ENCODE data around the gene CERK. TPM values are rescaled to one million over a fixed set of nuclear protein-coding genes. Genes with fewer than 3 reads are reported as not detected.

Gene CERK
- total RNA-seq, 2 donors from 2014 or later = 90.7 to 124 TPM

DNA sequence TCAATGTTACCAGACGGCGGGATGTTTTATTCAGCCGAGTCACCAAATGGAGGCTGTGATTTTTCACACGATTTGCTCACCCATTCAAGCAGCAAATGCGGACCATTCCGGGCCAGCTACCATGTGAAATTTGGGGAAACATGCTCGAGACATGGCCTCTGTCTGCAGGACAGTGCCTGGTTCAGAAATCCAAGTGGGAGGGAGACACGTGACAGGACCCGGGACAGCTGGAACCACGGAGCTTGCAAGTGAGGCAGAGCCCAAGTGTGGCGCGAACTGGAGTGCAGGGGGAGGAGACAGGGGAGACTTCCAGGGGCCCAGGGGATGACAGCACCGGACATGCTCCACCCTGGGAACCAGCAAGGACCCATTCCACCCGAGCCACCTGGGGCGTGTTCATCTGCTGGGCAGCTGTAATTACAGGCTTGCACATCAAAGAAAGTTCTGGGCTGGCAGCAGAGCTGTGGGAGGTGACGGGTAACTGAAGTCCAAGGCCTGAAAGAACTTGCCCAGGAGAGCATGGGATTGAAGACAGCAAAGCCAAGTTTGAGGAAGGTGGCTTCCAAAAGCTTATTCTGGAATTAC, 16.5 kb downstream of the CERK start:
- Mint-ChIP-seq H3K4me1 (peaks cover 18% of the 10 kb centered on the region), H3K27me3 (no peaks in the 10 kb centered on the region), H3K4me3 (no peak overlapping the region), H3K27ac (no peak overlapping the region), H3K36me3 (ENCODE audit: low read depth) (peaks cover 100% of the 10 kb centered on the region), H3K9me3 (no peaks in the 10 kb centered on the region)
- no peak for ATAC-seq (replicated peaks)

DNA sequence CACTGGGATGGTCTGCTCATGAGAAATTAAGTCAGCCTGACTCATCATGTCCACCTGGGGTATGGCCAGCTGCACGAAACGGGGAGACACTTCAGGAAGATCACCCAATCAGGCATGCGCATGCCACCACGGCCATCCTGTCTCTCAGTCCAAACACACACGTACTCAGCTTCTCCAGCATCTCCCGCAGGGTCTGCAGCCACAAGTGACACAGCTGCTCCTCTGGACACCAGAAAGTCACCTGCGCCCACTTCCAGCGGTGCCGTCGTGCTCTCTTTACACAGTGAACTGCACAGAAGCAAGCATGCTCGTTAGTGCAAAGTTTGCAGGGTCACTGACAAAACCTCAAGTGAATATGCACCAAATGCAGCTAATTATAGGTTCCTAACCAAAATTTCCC, 18.1 kb downstream of the CERK start:
- Mint-ChIP-seq H3K36me3 (ENCODE audit: low read depth) (peaks cover 98% of the 10 kb centered on the region), H3K27ac (peak overlapping the region; percentile 31), H3K27me3 (no peaks in the 10 kb centered on the region), H3K4me1 (peaks cover 18% of the 10 kb centered on the region), H3K4me3 (no peak overlapping the region), H3K9me3 (no peaks in the 10 kb centered on the region)
- no peak for ATAC-seq (replicated peaks)

DNA sequence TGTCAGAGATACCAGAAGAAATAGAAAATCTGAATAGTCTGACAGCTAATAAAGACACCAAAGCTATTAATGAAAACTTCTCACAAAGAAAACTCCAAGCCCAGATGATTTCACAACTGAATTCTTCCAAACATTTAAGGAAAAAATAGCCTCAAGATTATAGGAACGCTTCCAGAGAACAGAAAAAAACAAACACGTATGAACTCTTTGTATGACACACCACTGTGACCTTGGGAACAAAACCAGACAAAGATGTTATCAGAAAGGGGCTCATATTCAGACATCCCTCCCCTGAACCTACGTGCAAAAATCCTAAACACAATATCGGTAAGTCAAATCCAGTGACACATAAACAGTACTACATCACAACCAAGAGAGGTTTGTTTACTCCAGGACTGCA, 23.5 kb downstream of the CERK start:
- Mint-ChIP-seq H3K27me3 (no peaks in the 10 kb centered on the region), H3K27ac (peak overlapping the region; percentile 76), H3K4me3 (no peak overlapping the region), H3K36me3 (ENCODE audit: low read depth) (peaks cover 98% of the 10 kb centered on the region), H3K4me1 (peaks cover 26% of the 10 kb centered on the region), H3K9me3 (no peaks in the 10 kb centered on the region)
- no peak for ATAC-seq (replicated peaks)

DNA sequence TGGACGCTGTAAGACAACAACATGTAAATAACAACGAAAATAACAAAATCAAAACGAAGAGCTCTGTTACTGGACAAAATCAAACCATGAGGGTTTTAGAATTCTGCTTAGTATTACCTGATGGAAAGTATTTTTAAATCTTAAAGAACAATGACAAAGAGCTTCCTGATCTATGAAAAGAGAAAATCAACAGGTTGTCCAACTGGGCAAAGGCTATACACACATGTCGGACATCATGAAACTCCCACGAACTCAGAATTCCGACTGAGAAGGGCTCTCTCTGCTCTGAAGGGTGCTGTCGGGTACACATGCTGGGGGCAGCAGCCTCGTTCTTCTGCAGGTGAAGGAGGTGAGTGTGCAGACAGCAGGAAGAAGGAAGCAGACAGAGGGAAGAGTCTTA, 25.8 kb downstream of the CERK start:
- ATAC-seq (replicated peaks) = no peak
- Mint-ChIP-seq H3K36me3 (ENCODE audit: low read depth) (peaks cover 98% of the 10 kb centered on the region), H3K4me3 (no peak overlapping the region), H3K27ac (peak overlapping the region; percentile 73), H3K4me1 (peaks cover 19% of the 10 kb centered on the region), H3K27me3 (no peaks in the 10 kb centered on the region), H3K9me3 (no peaks in the 10 kb centered on the region)

DNA sequence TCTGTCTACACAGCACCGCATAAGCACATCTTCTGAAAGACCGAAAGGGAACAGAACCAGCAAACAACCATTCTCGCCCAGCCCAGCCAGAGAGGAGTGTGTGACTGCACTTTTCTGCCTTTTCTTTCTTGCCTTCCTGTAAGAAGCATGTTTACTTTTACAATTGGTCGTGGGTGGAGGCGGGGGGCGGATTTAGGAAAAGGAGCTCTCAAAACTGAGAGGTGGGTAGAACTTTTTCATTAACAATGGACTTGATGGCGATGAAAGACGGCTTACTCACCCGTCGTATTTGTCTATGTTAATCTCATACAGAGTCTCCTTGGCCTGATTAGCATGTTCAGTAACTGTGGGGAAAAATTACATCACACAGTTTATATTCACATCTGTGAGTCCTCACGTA, 27.2 kb downstream of the CERK start:
- ATAC-seq (replicated peaks) = peak; percentile 80
- Mint-ChIP-seq H3K27ac (peak overlapping the region; percentile 64), H3K36me3 (ENCODE audit: low read depth) (peaks cover 100% of the 10 kb centered on the region), H3K4me3 (peak overlapping the region; percentile 40), H3K9me3 (no peaks in the 10 kb centered on the region), H3K27me3 (no peaks in the 10 kb centered on the region), H3K4me1 (peaks cover 15% of the 10 kb centered on the region)

DNA sequence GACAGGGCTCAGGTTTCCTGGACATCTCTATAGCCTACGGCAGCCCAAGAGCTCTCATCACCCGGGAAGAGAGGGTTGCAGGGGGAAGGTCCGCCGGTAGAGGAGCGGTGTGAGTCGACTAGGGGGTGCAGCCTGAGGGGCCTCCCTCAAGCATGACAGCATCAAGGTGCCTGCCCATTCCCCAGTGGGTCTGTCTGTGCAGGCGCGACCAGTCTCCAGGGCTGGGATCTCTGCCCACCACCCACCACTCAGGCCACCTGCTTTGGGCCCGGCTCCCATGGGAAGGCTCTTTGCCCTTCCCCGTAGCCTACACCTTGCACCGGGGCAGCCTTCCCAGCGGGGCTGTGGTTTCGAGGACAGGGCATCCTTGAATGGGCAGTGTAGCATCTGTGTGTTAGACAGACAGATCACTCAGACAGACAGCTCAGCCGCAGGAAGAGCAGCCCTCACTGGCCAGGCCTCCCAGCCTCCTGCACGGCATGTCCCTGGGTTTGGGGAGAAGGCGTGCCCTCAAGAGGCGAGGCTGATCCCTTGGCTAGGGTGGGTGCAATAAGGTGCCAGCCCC, 29.2 kb downstream of the CERK start:
- ATAC-seq (replicated peaks) = no peak
- Mint-ChIP-seq H3K9me3 (no peaks in the 10 kb centered on the region), H3K36me3 (ENCODE audit: low read depth) (peaks cover 100% of the 10 kb centered on the region), H3K27ac (peak overlapping the region; percentile 77), H3K27me3 (no peaks in the 10 kb centered on the region), H3K4me3 (no peak overlapping the region), H3K4me1 (peaks cover 9% of the 10 kb centered on the region)

DNA sequence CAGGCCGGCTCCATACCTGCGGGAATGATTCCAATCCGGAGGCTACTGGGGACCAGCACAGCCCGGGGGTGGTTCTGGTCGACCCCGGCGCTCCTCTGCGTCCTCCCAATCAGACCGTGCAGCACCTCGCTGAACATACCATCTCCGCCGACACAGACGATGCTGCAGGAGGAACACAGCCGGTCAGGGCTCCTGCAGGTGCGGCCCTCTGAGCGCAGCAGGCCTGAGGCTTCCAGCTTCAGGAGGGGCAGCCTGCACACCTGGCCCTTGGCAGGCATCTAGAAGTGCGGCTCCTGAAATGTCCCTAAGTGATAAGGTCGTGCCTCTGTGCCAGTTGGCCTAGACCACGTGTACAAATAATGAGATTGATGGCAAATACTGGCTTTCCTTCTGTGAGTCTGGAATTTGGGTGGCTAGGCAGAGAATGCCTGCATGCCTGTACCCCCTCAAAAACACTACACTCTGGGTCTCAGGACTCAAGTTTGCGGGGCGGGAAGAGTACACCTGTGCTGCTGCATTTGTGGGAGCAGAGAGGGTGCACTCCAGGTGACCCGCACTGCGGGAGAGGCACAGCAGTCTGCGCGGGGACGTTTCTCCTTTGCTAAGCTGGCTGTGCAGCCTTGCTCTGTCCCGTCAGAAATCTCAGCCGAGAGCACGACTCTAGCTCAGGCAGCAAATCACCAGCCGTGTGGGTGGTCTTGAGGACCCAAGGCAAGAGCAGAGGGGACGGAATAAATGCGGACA, 30.1 kb downstream of the CERK start:
- Mint-ChIP-seq H3K27ac (peak overlapping the region; percentile 68), H3K36me3 (ENCODE audit: low read depth) (peaks cover 100% of the 10 kb centered on the region), H3K27me3 (no peaks in the 10 kb centered on the region), H3K9me3 (no peaks in the 10 kb centered on the region), H3K4me3 (no peak overlapping the region), H3K4me1 (peaks cover 9% of the 10 kb centered on the region)
- ATAC-seq (replicated peaks) = no peak

DNA sequence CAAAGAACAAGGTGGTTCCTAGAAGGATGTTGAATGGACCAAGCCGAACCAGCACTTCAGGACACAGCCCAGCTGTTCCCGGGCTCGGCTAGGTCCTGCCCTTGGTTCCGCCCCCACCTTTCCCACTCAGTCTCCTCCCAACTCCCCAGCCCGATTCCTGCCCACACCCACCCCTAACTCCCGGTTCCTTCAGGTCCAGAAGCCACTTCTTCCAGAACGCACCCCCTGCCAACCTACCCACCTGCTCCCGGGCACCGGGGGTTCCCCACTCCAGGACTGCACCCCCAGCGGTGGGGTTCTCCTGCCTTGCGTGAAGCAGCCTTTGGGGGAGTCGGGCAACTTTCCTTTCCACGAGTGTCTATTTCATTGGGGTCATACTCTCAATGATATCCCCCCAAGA, 30.7 kb downstream of the CERK start:
- H3K4me3 Mint-ChIP-seq = no peak overlapping the region
- H3K27me3 Mint-ChIP-seq = no peaks in the 10 kb centered on the region
- peaks cover 100% of the 10 kb centered on the region for H3K36me3 Mint-ChIP-seq (ENCODE audit: low read depth)
- H3K9me3 Mint-ChIP-seq = no peaks in the 10 kb centered on the region
- no peak overlapping the region for H3K27ac Mint-ChIP-seq
- ATAC-seq (replicated peaks) = no peak
- H3K4me1 Mint-ChIP-seq = peaks cover 9% of the 10 kb centered on the region

DNA sequence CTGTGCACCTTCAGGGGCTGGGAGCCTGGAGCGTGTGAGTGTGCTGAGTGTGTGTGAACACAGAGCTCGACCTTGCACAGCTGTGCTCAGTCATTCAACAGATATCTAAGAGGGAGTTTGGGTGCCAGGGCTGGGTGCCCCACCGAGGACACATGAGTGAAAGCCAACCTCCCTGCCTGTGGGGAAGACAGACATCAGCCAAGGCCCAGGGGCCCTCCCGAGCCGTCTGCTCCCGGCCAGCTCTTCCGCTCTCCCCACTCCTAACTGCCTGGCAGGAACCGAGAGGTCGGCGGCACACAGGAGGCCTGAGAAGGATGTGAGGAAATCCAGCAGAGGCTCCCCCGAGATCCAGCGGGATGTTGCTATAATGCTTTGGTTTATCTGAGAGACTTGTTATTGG, 32.0 kb downstream of the CERK start:
- H3K36me3 Mint-ChIP-seq (ENCODE audit: low read depth) = peaks cover 100% of the 10 kb centered on the region
- ATAC-seq (replicated peaks) = no peak
- H3K27me3 Mint-ChIP-seq = no peaks in the 10 kb centered on the region
- H3K4me3 Mint-ChIP-seq = no peak overlapping the region
- H3K27ac Mint-ChIP-seq = peak overlapping the region; percentile 22
- H3K9me3 Mint-ChIP-seq = no peaks in the 10 kb centered on the region
- H3K4me1 Mint-ChIP-seq = peaks cover 7% of the 10 kb centered on the region

DNA sequence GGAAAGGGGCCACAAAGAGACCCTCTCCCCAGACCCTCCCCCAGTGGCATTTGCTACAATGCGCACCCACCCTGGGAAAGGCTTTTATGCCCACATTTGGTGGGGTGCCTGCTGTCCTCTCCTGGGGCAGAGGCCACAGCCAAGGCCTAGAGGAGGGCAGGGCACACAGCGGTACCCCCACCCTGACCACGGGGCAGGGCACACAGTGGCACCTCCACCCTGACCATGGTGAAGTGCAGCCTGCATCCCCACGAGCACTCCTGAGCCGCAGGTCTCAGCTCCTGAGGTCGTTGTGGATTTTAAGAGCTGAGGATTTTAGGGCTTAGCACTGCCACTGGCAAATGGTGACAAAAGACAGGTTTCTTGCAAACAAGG, 34.1 kb downstream of the CERK start:
- no peaks in the 10 kb centered on the region for H3K27me3 Mint-ChIP-seq
- H3K4me1 Mint-ChIP-seq = no peaks in the 10 kb centered on the region
- H3K4me3 Mint-ChIP-seq = no peak overlapping the region
- no peak overlapping the region for H3K27ac Mint-ChIP-seq
- H3K9me3 Mint-ChIP-seq = no peaks in the 10 kb centered on the region
- ATAC-seq (replicated peaks) = no peak
- H3K36me3 Mint-ChIP-seq (ENCODE audit: low read depth) = peaks cover 100% of the 10 kb centered on the region

DNA sequence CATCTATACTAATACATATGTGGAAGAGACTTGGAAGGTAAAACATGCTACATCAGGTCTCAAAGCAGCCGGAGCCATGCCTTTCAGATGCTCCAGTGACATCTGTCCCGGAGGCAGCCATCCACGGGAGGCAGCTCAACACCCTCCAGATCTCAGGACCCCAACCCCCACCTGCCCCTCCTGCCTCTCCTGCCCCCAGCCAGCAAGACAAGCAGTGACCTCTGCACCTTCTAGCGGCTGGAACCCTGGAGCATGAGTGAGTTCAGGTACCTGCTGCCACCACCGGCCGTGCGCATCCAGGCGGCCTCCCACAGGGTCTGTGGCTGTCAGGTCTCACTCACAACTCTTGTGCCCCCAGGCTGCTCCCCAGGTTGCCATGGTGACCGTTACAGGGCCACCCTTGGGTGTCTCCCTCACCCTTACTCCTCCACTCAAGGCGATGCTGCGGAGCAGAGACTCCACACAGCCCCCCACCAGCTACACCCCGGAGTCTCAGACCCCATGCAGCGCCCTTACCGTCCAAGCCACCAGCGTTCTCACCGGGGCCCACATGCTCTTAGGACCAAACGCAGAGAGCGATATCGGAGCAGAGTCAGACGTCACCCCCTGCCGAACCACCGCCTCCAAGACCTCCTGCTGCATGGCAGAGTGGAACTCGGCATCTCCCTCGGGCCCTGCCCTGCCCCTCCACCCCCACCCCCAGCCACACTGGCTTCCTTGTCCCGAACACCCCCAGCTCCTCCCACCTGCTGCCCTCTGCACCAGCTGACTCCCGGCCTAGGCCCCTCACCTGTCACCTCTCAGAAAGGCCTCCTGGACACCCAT, 34.7 kb downstream of the CERK start:
- H3K36me3 Mint-ChIP-seq (ENCODE audit: low read depth) = peaks cover 100% of the 10 kb centered on the region
- H3K4me1 Mint-ChIP-seq = no peaks in the 10 kb centered on the region
- H3K4me3 Mint-ChIP-seq = no peak overlapping the region
- H3K9me3 Mint-ChIP-seq = no peaks in the 10 kb centered on the region
- H3K27ac Mint-ChIP-seq = no peak overlapping the region
- ATAC-seq (replicated peaks) = no peak
- no peaks in the 10 kb centered on the region for H3K27me3 Mint-ChIP-seq

DNA sequence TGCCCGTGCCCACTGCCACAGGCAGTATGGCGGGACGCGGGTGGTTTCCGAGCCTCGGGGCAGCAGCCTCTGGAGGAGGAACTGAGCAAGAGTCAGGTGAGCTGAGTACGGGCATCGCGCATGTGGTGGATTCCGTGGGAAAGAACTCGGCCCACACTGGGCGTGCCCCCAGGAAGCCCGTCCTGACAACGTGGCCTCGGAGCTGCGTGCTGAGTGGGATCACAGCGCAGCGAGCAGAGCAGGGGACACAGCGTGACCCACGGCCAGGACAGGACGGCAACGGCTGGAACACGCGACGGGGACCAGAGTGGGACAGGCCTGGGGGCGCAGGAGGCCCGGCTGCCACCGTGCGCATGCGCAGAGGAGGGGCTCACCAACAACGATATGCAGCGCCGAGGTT, 36.8 kb downstream of the CERK start:
- Mint-ChIP-seq H3K27me3 (no peaks in the 10 kb centered on the region), H3K36me3 (ENCODE audit: low read depth) (peaks cover 100% of the 10 kb centered on the region), H3K9me3 (no peaks in the 10 kb centered on the region), H3K4me1 (no peaks in the 10 kb centered on the region), H3K4me3 (no peak overlapping the region), H3K27ac (no peak overlapping the region)
- ATAC-seq (replicated peaks) = no peak

DNA sequence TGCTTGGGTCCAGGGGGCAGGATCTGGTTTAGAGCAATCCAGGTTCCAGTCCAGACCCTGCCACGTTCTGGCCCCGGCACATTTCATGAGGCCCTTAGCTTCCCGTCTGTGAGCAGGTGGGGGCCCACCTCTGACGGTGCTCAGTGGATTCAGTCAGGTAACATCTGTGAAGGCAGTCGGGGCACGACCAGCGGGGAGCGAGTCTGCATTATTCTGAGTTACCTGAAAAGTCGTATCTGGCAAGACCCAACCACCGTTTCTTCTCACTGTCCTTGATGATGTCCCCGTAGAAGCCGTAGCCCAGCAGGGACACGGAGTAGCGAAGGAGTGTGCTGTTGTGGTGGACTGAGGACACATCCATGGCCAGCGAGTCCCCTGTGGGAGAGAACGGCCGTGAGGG, 39.0 kb downstream of the CERK start:
- Mint-ChIP-seq H3K4me1 (no peaks in the 10 kb centered on the region), H3K4me3 (no peak overlapping the region), H3K9me3 (no peaks in the 10 kb centered on the region), H3K27ac (peak overlapping the region; percentile 28), H3K27me3 (no peaks in the 10 kb centered on the region), H3K36me3 (ENCODE audit: low read depth) (peaks cover 100% of the 10 kb centered on the region)
- ATAC-seq (replicated peaks) = no peak

DNA sequence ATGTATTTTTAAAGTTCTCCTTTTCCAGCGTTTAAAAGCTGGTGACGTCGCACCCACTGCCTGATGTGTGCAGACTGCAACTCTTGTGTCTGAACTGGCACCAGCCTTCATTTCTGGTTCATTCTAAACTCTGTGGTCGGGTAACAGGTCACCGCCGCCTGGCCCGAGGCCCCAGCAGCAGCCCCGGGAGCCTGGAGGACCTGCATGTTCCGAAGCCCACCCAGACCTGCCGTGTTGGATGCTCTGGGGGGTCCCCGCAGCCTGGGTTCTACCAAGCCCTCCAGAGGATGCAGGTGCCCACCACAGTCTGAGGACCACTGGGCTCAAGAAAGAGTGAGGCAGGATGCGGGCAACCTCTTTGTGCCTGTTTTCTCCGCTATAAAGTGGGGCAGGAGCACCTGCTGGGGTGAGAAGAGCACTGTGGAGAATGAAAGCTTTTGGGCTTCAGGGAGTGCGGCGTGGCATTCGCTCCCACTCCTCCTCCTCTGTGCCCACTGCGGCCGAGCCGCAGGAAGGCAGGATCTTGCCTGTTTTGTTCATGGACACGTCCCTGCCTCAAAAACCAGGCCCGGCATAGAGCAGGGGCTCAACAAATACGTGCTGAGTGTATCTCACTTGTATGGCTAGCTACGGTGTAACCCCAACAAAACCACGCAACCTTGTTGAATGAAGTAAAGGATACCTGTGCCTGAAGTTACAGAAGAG, 40.1 kb downstream of the CERK start:
- Mint-ChIP-seq H3K4me1 (no peaks in the 10 kb centered on the region), H3K27ac (no peak overlapping the region), H3K4me3 (no peak overlapping the region), H3K9me3 (no peaks in the 10 kb centered on the region), H3K27me3 (no peaks in the 10 kb centered on the region), H3K36me3 (ENCODE audit: low read depth) (peaks cover 100% of the 10 kb centered on the region)
- no peak for ATAC-seq (replicated peaks)
